ENCODE results near the gene ZNF124. TPM values are rescaled to one million over a fixed set of nuclear protein-coding genes. Genes with fewer than 3 reads are reported as not detected.
"Not testable (repeated sequence)": the region's sequence is repeated elsewhere in the genome, so short reads cannot be mapped to it uniquely, and the experiment has no call there.

Gene ZNF124
- total and polyA plus RNA-seq, 12 donors = 0.51 to 13.5 (median 10.0) TPM

DNA sequence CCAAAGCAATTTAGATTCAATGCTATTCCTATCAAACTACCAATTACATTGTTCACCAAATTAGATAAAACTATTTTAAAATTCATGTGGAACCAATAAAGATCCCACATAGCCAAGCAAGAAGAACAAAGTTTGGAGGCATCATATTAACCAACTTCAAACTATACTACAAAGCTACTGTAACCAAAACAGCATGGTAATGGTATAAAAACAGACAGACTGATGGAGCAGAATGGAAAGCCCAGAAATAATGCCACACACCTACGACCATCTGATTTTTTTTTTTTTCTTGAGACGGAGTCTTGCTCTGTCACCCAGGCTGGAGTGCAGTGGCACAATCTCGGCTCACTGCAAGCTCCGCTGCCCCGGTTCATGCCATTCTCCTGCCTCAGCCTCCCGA, 7.1 kb downstream of the ZNF124 start:
- intact Hi-C loops (cut with DNase I) = loop anchor here in 5 of 10 donors (5.0 kb wide), 1 partner anchor 37 kb away; no protein-coding TSS in a partner anchor
- Histone ChIP-seq H3K27ac (no peak overlapping the region), H3K27me3 (no peaks in the 10 kb centered on the region), H3K9me3 (peaks cover 3 to 91% (median 45%) of the 10 kb centered on the region in 11 donors), H3K4me3 (no peak overlapping the region), H3K36me3 (peaks cover 0 to 6% (median 0%) of the 10 kb centered on the region in 9 donors), H3K4me1 (no peaks in the 10 kb centered on the region)
- no peak for TF ChIP-seq CTCF (IDR thresholded peaks at IDR 0.05)
- WGBS, 2 donors = 98% methylated on average over 6 of the region's 6 CpGs
- ATAC-seq = no peak
- no peak for DNase-seq

- ATAC-seq = no peak
- Histone ChIP-seq H3K27ac (no peak overlapping the region), H3K4me3 (no peak overlapping the region), H3K4me1 (no peaks in the 10 kb centered on the region), H3K9me3 (peaks cover 4 to 100% (median 85%) of the 10 kb centered on the region in 11 donors), H3K36me3 (peaks cover 0 to 83% (median 36%) of the 10 kb centered on the region in 9 donors), H3K27me3 (no peaks in the 10 kb centered on the region)
- no peak for TF ChIP-seq CTCF (IDR thresholded peaks at IDR 0.05)
- WGBS, 2 donors = 96 to 99% methylated on average over 6 of the region's 6 CpGs
- intact Hi-C loops (cut with DNase I) = no loop called here
- DNase-seq = no peak
Measured at GRCh38 chr1:247156787-247157232, 15.0 kb downstream of the ZNF124 start.

DNA sequence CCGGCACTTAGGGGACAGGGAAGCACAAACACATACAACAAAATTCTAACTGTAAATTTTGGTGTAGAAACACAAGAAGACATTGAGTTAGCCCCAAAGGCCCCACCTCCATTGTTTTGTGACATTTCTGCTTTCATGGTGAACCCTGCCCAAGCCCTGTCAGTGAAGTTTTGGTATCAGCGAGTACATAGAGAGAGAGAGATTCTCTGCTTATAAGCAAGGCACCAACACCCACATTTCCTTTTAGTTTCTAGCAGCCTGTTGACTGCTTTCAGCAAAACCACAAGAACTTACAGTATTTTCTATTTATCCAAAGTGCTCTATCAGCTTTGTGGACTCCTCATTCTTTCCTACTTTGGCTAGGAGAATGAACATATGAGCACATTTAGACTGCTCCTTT, 24.0 kb downstream of the ZNF124 start:
- no peak overlapping the region for H3K4me3 ChIP-seq
- peaks cover 0 to 100% (median 27%) of the 10 kb centered on the region in 11 donors for H3K9me3 ChIP-seq
- WGBS, 2 donors = 98 to 100% methylated on average over 2 of the region's 2 CpGs
- ATAC-seq (no peak), DNase-seq (no peak)
- no peaks in the 10 kb centered on the region for H3K4me1 ChIP-seq
- H3K27me3 ChIP-seq = no peaks in the 10 kb centered on the region
- no peak for TF ChIP-seq CTCF (IDR thresholded peaks at IDR 0.05)
- intact Hi-C loops (cut with DNase I) = no loop called here
- H3K27ac ChIP-seq = no peak overlapping the region
- H3K36me3 ChIP-seq = peaks cover 0 to 73% (median 0%) of the 10 kb centered on the region in 9 donors

GRCh38 chr1:247147120-247147519, 24.7 kb downstream of the ZNF124 start:
- H3K27ac ChIP-seq; ATAC-seq; H3K4me1 ChIP-seq; intact Hi-C loops (cut with DNase I); DNase-seq; H3K27me3 ChIP-seq; H3K4me3 ChIP-seq: not testable (repeated sequence)
- H3K9me3 ChIP-seq = peaks cover 0 to 100% (median 21%) of the 10 kb centered on the region in 11 donors
- 94 to 96% methylated on average over 10 of the region's 10 CpGs for WGBS, 2 donors
- peaks cover 0 to 71% (median 0%) of the 10 kb centered on the region in 9 donors for H3K36me3 ChIP-seq

DNA sequence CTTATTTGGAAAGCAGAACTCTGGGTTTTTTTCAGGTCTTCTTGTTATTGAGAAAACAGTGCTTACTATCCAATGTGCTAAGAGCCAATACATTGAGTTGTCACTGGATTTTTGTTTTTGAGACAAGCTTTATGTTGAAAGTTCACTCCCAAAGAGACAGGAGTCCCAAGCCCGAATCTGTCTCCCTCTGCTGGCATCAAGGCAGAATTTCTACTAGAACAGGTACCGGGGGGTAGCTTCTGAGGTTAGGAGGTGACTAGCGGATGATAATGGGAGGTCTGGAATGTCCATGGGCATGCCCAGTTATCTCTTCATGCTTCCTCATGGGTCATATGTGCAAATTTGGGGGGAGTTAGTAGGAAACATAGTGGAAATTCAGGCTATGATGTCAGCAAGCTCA, 25.1 kb downstream of the ZNF124 start:
- peaks cover 0 to 76% (median 0%) of the 10 kb centered on the region in 9 donors for H3K36me3 ChIP-seq
- no peaks in the 10 kb centered on the region for H3K27me3 ChIP-seq
- no peak overlapping the region for H3K4me3 ChIP-seq
- H3K27ac ChIP-seq = no peak overlapping the region
- TF ChIP-seq CTCF (IDR thresholded peaks at IDR 0.05) = no peak
- H3K9me3 ChIP-seq = peaks cover 0 to 100% (median 19%) of the 10 kb centered on the region in 11 donors
- ATAC-seq (no peak), DNase-seq (no peak)
- intact Hi-C loops (cut with DNase I) = no loop called here
- H3K4me1 ChIP-seq = no peaks in the 10 kb centered on the region
- WGBS, 2 donors = 96 to 98% methylated on average over 3 of the region's 3 CpGs

Measured in heart right ventricle (tissue), 16 donors.